ENCODE data around the gene FOXC2.

DNA sequence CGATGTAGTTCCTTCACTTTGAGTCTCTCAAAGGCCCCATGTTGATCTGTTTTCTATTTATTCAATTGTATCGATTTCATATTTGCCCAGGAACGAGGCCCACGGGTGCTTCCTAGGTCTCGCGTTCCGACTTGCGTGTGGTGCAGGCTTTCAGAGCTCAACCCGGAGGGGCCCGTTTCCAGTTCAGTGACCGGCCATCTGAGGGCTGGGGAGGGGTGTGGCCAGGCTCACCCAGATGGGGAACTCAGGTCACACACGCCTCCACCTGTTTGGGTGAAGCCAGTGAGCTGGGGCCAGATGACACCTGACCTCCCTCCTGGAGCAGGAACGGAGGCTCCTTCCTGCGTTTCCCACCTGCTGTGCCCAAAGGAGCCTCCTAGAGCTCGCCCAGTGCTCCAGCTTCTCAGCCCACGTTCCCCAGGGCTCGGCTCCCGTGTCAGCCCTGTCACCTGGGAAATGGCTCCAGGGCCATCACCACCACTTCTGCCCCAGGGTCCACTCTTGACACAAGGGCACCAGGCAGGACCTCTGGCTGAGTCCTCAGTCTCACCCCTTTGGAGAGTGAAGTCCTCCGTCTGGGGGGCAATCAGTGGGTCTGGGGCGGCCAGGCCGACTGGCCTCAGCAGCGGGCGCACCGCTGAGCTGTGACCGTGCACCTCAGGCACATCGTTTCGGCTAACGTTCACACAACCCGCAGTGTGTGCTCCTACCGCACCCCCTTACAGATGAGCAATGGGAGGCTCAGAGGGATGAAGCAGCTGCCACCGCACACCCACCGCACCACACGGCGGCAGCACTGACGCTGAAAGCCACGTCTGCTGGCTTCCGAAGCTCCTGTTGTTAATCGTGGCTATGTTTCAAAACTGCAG lies 38.3 kb upstream of the FOXC2 start:
- TF ChIP-seq POLR2AphosphoS5 (IDR thresholded peaks at IDR 0.05; ENCODE audit: low read depth, low read length) (no peak), POLR2A (IDR thresholded peaks at IDR 0.05; ENCODE audit: low read depth, low read length) (no peak), TAF1 (IDR thresholded peaks at IDR 0.05; ENCODE audit: low read depth, low read length) (no peak), POU2F2 (IDR thresholded peaks at IDR 0.05; ENCODE audit: low read depth, low read length) (no peak), SPI1 (IDR thresholded peaks at IDR 0.05; ENCODE audit: low read depth, low read length) (no peak), PAX5 (IDR thresholded peaks at IDR 0.05; ENCODE audit: insufficient read depth, low read length, severe bottlenecking) (no peak)
